ENCODE data around the gene DUSP8.
"Not testable (repeated sequence)": the region's sequence is repeated elsewhere in the genome, so short reads cannot be mapped to it uniquely, and the experiment has no call there.

DNA sequence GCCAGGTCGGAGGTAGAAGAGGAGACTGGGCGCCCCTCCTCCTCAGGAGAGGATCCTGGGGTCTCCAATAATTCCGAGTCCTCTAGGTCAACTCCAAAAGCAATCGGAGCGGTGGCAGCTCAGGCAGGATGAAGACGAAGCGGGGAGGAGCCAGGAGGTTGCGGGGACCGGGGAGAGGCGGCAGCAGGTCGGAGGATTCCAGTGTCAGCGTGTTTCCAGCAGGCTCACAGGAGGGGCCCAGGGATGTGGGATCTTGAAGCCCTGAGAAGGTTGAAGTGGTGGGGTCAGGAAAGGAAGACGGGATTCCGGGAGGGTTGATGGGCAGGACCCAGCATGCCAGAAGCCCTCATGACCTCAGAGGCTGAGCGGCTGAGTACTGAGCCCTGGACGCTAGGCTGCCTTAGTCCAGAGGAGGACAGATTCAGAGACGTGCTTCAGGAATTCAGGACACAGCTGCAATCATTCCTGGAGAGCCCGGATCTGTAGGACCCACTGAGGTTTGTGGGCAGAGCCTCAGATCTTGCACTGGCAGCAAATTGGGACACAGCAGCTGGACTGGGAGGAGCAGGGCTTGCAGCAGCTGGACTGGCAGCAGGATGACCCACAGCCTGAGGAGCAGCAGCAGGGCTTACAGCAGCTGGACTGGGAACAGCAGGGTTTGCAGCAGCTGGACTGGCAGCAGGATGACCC, 35.2 kb upstream of the DUSP8 start:
- not testable (repeated sequence) for TF ChIP-seq EZH2phosphoT487 (IDR thresholded peaks at IDR 0.05; ENCODE audit: insufficient read depth, low read depth); EZH2 (IDR thresholded peaks at IDR 0.05; ENCODE audit: insufficient read depth, poor library complexity, severe bottlenecking)
